Pancreas (tissue), 10 donors: ENCODE measurements around the gene PALM2AKAP2. TPM values are rescaled to one million over a fixed set of nuclear protein-coding genes. Genes with fewer than 3 reads are reported as not detected.

Experiments
- ATAC-seq, 4 donors: fragments of 200-7000 bp; cut with Tn5 transposase; one replicate each; pipeline versions ENCODE4 v1.8.0 to v1.9.1; 2020; ENCODE audit warnings: mild to moderate bottlenecking in 4 of 4, moderate library complexity in 4 of 4
- DNase-seq, 6 donors: peaks; one replicate each; pipeline ENCODE4 v3.0.0-alpha.2; 2020
- FAIRE-seq: peaks from 2 replicates; lab custom pipeline; 2012; peaks lifted over from hg19 to GRCh38; lab: Jason Lieb, UNC
- H3K27ac ChIP-seq, 4 donors: fragments of 200-600 bp; sonication (generic); 1 replicate in 3 of 4; 2 replicates in 1 of 4; pipeline versions ENCODE4 v1.5.0 to v1.8.0; 2020
- H3K27me3 ChIP-seq, 4 donors: fragments of 200-600 bp; one replicate each; pipeline ENCODE4 v1.8.0; 2021
- H3K36me3 ChIP-seq, 3 donors: fragments of 200-600 bp; sonication (generic) in 1 of 3; one replicate each; pipeline versions ENCODE4 v1.5.0 to v1.8.0; 2020 to 2021
- H3K4me1 ChIP-seq, 3 donors: fragments of 200-600 bp; one replicate each; pipeline ENCODE4 v1.8.0; 2021
- H3K4me3 ChIP-seq, 4 donors: fragments of 200-600 bp; sonication (generic) in 2 of 4; one replicate each; pipeline versions ENCODE4 v1.5.0 to v1.8.0; 2020 to 2021
- H3K9me3 ChIP-seq, 4 donors: fragments of 200-600 bp; one replicate each; pipeline ENCODE4 v1.8.0; 2021
- WGBS, 2 donors: extraction: QIAGEN DNeasy Blood & Tissue Kit; methylation state at CpG; one replicate each; pipeline ENCODE4 v1.1.7; 2013; 5-methylcytosine and 5-hydroxymethylcytosine counted together
- intact Hi-C, 3 donors: fragments of 100-400 bp; cut with DNase I; formaldehyde crosslinking; loops; one replicate each; pipeline versions ENCODE4 v1.11.1 to v1.14.2; 2022
- polyA plus RNA-seq, 2 donors: library from polyadenylated mRNA; stranded (reverse); fragments of 200-250 nt; gene quantifications; one replicate each; pipeline ENCODE4 v1.2.3, GENCODE V29; 2013
- total RNA-seq, 6 donors: library from RNA; stranded (reverse); fragmentation: NEBNext Ultra II Directional in 4 of 6; extraction: Animal tissue kit (Norgen Biotek cat#: 25700) in 4 of 6; gene quantifications; one replicate each; pipeline versions ENCODE4 v1.2.1 to v1.2.4, GENCODE V29; 2021 to 2023
- TF ChIP-seq, protein P1 (sequence below), 4 donors: fragments of 200-600 bp; sonication (generic) in 3 of 4; IDR thresholded peaks; one replicate each; pipeline versions ENCODE4 v1.5.0 to v1.8.0; 2021; ENCODE audit warnings: antibody characterized with exemption in 4 of 4
- donor health status: healthy with polysubstance abuse.
- donor health status: DM: no; HTN: no; CAD: no; lungs with moderate emphysema.
- donor health status: DM: no; HTN: no; CAD: no.
- donor health status: control.
- donor health status: control.
- donor health status: Bipolar disorder and iron deficiency.
- donor health status: DM: yes; HTN: yes; CAD: no.
- donor health status: DM: no; HTN: no; CAD: no.
- donor health status: DM: no; HTN: no; CAD: no.
- donor health status: DM: yes; HTN: yes; CAD: no.

Gene PALM2AKAP2
- total and polyA plus RNA-seq, 8 donors = 0.35 to 5.5 (median 0.97) TPM; not detected in 1

DNA sequence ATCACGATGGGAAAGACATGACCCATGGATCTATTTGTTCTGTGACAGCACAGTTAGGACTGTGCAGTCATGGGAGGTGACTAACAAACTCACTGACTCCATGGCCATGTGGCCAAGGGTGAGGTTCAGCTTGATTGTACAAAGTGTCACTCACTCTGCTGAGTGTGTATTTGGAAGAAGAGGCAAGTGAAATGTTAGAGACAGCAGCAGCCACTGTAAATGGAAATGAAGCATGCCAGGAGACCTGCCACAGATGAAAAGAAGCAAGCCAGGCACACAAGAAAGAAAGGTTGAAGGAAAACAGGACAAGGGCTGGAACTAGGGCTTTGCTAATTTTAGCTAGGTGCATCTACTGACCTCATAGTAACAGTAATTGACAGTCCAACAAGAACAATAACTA lies 42.7 kb upstream of the PALM2AKAP2 start:
- FAIRE-seq (no peak), DNase-seq (no peak), ATAC-seq (no peak)
- TF ChIP-seq, protein P1, sequence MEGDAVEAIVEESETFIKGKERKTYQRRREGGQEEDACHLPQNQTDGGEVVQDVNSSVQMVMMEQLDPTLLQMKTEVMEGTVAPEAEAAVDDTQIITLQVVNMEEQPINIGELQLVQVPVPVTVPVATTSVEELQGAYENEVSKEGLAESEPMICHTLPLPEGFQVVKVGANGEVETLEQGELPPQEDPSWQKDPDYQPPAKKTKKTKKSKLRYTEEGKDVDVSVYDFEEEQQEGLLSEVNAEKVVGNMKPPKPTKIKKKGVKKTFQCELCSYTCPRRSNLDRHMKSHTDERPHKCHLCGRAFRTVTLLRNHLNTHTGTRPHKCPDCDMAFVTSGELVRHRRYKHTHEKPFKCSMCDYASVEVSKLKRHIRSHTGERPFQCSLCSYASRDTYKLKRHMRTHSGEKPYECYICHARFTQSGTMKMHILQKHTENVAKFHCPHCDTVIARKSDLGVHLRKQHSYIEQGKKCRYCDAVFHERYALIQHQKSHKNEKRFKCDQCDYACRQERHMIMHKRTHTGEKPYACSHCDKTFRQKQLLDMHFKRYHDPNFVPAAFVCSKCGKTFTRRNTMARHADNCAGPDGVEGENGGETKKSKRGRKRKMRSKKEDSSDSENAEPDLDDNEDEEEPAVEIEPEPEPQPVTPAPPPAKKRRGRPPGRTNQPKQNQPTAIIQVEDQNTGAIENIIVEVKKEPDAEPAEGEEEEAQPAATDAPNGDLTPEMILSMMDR (IDR thresholded peaks at IDR 0.05) = no peak
- Histone ChIP-seq H3K27me3 (no peaks in the 10 kb centered on the region), H3K27ac (no peak overlapping the region), H3K9me3 (no peaks in the 10 kb centered on the region), H3K36me3 (no peaks in the 10 kb centered on the region), H3K4me1 (no peaks in the 10 kb centered on the region), H3K4me3 (no peak overlapping the region)
- WGBS, 2 donors = 69 to 78% methylated on average over 1 of the region's 1 CpG
- intact Hi-C loops = no loop called here

DNA sequence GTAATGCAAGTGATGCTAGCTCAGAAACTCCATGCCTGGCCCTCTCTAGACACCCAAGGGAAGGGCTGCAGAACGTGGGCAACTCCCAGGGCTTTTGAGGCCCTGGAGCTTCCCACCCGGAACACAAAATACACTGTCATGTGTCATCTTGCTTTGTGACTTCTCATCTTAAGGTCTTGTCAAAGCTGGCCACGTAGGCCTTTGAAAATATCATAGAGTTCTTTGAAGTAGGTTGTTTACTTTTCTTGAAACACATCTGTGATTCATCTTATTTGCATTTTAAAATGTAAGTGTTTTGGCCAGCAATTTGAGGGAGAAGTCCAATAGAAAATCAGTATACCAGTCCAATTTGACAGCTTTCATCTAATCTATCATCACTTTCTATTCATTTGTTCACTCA lies 40.2 kb upstream of the PALM2AKAP2 start:
- intact Hi-C loops = no loop called here
- ATAC-seq = no peak
- no peak for FAIRE-seq

DNA sequence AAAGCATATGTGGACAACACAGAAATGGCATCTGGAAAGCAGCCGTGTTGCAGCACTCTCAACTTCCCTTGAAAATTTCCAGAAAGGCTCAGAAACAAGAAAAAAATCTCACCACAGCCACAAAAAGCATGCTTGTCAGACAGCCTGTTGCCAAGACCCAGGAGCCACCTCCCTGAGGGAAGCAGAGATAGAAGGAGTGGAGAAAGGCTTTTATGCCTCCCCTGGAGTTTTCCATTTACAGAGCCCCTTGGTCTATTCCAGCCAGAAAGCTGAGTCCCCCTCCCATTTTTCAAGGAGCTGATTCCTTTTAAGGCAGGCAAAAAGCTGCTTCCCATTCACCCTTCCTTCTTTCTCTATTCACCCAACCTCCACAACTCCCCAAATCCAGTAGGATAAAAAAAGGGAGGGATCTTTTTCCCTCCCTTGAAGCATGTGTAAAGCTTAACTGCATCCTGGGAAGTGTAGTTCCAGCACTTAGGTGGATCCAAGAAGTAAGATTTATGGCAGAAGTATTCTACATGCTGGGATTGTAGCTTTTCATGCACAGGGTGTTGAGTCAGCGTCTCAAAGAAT lies 37.1 kb upstream of the PALM2AKAP2 start:
- FAIRE-seq = no peak
- DNase-seq = no peak
- Histone ChIP-seq H3K27ac (no peak overlapping the region), H3K4me3 (no peak overlapping the region), H3K36me3 (no peaks in the 10 kb centered on the region), H3K9me3 (no peaks in the 10 kb centered on the region), H3K27me3 (no peaks in the 10 kb centered on the region), H3K4me1 (no peaks in the 10 kb centered on the region)
- ATAC-seq = peak in 2 of 4 donors; percentile 25 to 35
- 60 to 67% methylated on average over 2 of the region's 2 CpGs for WGBS, 2 donors
- TF ChIP-seq, protein P1 (IDR thresholded peaks at IDR 0.05) = no peak
- intact Hi-C loops = no loop called here

More for the DNA sequence above, 40.2 kb upstream of the PALM2AKAP2 start:
- DNase-seq = no peak
- Histone ChIP-seq H3K27ac (no peak overlapping the region), H3K4me3 (no peak overlapping the region), H3K36me3 (no peaks in the 10 kb centered on the region), H3K9me3 (no peaks in the 10 kb centered on the region), H3K4me1 (no peaks in the 10 kb centered on the region), H3K27me3 (no peaks in the 10 kb centered on the region)
- whole genome bisulfite sequencing, 2 donors = 53 to 59% methylated on average over 3 of the region's 3 CpGs
- TF ChIP-seq, protein P1 (IDR thresholded peaks at IDR 0.05) = no peak

DNA sequence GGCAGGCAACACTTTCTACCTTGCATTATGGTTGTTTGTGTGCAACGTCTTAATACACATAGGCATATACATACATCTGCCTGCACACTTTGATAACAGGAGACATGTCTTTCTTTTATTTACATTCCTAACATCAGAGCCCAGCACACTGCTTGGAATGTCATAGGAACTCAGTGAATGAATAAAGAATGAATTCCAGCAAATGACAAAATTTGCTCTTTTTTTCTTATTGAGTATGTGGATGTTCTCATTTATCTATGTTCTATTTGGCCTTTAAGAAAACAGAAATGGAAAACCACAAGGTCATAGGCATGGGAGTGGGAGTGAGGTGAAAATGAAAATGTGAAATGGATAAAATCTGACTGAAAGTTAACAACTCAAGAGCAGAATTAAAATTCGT lies 36.3 kb upstream of the PALM2AKAP2 start:
- FAIRE-seq (no peak), ATAC-seq (no peak), DNase-seq (no peak)
- no peaks in the 10 kb centered on the region for H3K4me1 ChIP-seq
- H3K36me3 ChIP-seq = no peaks in the 10 kb centered on the region
- WGBS, 2 donors = 50 to 59% methylated on average over 2 of the region's 2 CpGs
- TF ChIP-seq, protein P1 (IDR thresholded peaks at IDR 0.05) = no peak
- H3K9me3 ChIP-seq = no peaks in the 10 kb centered on the region
- H3K27ac ChIP-seq = no peak overlapping the region
- no peak overlapping the region for H3K4me3 ChIP-seq
- intact Hi-C loops = no loop called here
- H3K27me3 ChIP-seq = no peaks in the 10 kb centered on the region
